ENCODE results near the gene FAM180A.
"Not testable (repeated sequence)": the region's sequence is repeated elsewhere in the genome, so short reads cannot be mapped to it uniquely, and the experiment has no call there.

The FAM180A gene

GRCh38 chr7:135748770-135749169 is at the start of gene FAM180A:
TSS of gene FAM180A (minus strand) at chr7:135748813. CDS start at chr7:135748580, 233 bp downstream.
- DNase-seq: no peak

- no peak for DNase-seq
Measured at GRCh38 chr7:135798095-135798494, 49.5 kb upstream of the FAM180A start.

- no peak for DNase-seq
Measured at GRCh38 chr7:135795846-135796570, 47.4 kb upstream of the FAM180A start.

GRCh38 chr7:135793841-135794240 is 45.2 kb upstream of the FAM180A start:
- DNase-seq: no peak

- DNase-seq: no peak
Measured at GRCh38 chr7:135792866-135793265, 44.3 kb upstream of the FAM180A start.

DNA sequence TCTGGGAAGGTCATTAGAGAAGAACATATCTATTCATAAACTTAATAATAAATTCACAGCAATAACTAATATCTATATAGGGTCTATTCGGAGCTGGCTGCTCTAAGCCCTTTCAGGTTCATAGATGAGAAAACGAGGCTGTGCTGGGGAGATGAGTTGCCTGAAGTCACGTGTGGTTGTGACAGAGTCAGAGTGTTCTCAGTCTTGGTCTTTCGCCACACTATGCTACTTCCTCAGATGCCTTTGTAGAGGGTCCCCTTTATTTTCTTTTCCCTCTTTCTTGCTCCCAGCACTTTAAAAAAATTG is 43.7 kb upstream of the FAM180A start:
- peak; percentile 28 to 34 (median 30) for DNase-seq

DNA sequence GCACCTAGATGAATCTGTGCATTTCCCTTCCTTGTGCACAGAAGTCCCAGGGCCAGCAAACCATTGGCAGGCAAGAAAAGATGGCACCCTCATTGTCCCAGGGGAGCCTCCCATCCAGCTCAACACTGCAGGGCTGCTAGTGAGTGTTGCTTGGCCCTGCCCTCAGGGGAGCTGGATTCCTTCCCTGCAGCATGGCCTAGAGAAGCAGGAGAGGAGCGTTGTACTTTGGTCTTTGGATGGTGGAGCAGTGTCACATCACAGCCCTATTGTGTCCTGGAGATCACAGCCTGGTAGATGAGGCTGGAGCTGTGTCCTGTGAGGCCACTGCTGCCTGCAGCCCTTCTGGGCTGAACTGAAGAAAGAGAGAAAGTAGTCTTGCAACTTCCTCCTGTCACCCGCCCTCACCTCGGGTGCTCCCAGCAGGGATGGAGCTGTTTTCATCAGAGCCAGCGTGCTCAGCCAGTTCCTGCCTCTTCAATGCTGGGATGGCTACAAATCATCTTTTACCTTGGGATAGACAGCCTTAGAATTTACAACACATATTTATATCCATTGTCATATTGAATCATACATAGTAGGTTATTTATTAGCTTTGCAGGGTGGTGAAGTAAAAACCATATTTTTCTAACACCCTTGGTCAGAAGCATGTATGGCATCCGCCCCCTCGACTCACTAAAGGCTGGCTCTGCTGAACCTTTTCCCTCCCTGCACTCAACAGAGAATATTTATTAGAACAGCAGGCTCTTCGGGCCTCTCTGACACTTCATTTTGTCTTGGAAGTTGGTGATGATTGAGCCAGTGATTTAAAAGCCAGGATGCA is 43.1 kb upstream of the FAM180A start:
- DNase-seq: peak in 2 of 3 donors; percentile 8 to 16

DNA sequence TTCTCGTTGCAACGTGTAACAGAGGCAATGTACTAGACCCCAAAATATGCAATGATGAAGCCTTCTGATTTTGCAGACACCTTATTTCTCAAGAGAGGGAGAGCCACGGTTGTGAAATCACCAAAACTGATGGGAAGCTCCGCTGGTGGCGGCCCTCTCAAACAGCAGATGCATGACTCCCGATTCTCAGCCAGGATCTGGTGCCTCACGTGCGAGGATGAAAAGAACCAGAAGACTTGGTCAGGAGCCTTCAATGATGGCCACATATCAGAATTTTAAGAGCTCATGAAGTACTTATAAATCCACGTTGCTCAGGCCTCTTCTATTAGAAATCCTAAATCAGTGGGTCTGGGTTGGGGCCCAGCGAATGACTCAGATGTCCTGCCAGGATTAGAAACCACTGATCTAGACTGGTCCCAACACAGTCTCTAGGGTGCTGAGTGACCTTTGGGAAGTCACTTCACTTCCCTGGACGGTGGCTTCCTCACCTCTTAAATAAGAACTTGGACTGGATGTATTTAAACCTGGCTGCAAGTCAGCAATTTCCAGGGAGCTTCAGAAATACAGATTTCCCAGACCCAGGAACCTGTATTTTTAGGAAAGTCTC is 41.9 kb upstream of the FAM180A start:
- no peak for DNase-seq

GRCh38 chr7:135789956-135790355 is 41.3 kb upstream of the FAM180A start:
- no peak for DNase-seq

- no peak for DNase-seq
Measured at GRCh38 chr7:135789431-135789830, 40.8 kb upstream of the FAM180A start.

- no peak for DNase-seq
Measured at GRCh38 chr7:135786911-135787310, 38.3 kb upstream of the FAM180A start.

DNA sequence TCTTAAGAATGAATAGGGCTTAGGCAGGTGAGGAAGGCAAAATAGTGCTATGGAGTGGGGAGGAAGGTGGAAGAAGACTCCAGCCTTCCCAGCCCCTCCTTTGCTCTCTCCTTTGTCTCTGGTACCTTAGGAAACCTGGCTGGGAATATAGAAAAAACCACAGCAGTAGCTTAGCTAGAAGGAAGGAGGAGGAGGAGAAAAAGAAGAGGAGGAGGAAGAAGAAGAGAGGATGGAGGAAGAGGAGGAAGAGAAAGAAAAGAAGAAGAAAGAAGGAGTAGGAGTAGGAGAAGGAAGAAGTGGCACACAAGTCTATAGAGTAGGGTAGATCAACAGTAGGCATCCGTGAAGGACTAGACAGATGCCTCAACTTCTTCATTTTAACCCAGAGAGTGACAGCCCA is 36.5 kb upstream of the FAM180A start:
- DNase-seq: no peak

DNA sequence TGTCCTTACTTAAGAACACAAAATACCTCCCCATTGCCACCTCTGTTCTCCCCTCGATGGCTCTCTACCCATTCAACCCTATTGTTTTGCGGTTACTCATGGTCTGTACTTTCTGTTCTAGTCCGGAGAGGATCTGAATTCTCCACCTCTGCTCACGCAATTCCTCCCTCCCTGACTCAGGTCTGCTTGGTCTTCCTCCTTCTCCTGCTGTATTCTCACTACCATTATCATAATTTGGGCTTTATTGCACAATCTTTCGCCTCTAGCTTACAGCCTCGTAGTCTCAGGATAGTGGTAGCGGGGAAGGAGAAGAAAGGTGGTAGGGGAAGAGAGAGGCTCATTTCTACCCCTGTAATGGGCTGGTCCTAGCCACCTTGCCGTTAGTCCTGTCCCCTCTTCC is 35.4 kb upstream of the FAM180A start:
- DNase-seq: no peak

DNA sequence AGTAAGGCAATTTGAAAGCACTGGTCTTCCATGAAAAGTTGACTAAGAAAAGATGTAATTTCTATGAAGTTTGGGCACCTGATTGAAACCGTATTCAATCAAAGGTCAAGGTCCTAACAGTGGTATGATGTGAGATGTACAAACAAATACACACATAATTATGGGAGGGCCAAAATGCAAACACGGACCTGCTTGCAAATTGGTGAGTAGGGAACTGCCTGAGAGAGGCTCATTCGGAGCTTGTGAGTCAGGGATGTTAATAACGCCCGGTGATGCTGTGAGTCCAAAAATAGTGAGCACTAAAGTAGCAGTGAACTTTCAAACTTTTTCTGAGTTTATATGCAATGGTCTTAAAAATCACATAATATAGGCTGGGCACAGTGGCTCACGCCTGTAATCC is 34.2 kb upstream of the FAM180A start:
- DNase-seq: no peak

DNA sequence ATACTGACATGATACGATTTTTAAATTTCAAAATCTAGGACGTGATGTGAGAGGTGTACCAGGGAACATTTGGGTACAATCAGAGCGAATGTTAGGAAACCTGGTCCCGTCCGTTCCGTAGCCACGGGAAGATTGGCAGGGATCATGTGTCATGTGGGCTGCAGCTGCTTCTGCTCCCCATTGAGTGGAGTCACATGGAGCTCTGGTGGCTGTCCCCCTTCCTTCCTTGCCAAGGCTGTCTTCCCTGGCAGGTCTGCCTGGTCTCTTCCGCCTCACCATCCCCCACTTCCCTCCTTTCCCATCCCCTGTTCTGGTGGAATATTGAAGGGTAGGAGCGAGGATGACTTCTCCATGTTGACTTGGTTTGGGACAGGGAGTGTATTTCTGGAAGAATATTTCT is 33.8 kb upstream of the FAM180A start:
- DNase-seq: no peak

- no peak for DNase-seq
Measured at GRCh38 chr7:135777626-135778398, 29.2 kb upstream of the FAM180A start.

DNA sequence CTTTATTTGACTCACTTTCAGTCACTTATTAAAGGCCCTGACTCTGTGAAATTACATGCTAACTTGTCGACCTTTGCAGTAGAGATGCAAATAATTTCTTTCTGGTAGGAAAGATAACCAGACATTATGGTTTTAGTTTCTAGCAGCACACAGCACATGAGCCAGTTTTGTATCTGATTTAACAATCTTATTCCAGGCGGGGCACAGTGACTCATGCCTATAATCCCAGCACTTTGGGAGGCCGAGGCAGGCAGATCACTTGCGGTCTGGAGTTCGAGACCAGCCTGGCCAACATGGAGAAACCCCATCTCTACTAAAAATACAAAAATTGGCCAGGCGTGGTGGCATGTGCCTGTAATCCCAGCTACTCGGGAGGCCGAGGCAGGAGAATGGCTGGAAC is 27.3 kb upstream of the FAM180A start:
- not testable (repeated sequence) for DNase-seq

- no peak for DNase-seq
Measured at GRCh38 chr7:135775230-135775629, 26.6 kb upstream of the FAM180A start.

DNA sequence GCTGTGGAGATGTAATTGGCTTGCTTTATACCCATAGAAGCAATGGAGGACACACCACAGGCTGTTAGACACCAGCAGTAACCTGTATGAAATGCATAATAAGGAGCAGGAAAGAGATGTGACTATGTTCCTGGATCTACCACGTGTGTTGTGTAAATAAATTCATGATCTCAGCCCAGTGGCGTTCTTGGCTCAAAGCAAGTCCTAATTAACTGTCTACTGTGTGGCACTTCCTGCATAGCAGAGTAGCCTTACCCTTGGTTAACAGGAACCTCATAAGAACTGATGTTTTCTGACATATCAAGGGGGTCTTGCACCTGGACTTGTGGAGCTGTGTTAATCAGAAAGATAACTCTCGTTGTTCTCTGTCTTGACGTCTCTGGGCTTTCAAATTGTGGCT is 25.7 kb upstream of the FAM180A start:
- DNase-seq: no peak

- no peak for DNase-seq
Measured at GRCh38 chr7:135773464-135773863, 24.9 kb upstream of the FAM180A start.

GRCh38 chr7:135772639-135773222 is 24.1 kb upstream of the FAM180A start:
- DNase-seq: no peak

DNA sequence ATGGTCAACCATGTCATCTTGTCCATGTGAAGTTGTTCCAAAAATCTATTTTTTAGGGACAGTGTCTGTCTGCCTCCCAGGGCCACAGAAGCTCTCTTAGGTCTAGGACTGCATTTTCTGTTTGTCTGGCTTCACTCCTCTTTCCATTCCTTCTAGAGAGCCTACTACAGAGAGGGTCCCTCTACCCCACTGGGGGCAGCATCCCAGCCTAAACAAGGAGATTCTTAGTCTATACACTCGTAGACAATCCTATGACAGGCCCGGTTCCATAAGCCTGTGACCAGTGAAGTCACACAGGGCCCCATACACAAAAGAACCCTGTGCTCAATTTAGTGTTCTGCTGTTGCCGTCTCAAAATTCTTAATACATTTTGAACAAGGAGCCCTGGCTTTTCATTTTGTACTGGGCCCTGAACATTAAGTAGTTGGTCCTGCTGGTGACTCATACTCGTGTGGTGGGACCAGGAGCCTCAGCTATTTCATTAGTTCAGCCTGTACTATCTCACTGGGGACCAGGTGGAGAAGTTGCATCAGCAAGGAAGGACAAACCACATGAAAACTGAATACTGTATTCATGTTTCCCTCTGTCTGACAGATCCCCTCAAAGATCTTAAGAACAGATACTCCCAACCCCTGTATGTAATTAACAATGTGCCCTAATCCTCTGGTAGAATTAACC is 23.5 kb upstream of the FAM180A start:
- DNase-seq: no peak
